K562 (cell line): ENCODE data around the gene ARFGEF3. TPM values are rescaled to one million over a fixed set of nuclear protein-coding genes. Genes with fewer than 3 reads are reported as not detected.

ENCODE experiments used
- ATAC-seq: fragments of 200-7000 bp; cut with Tn5 transposase; 3 replicates; pipeline ENCODE4 v1.9.1; 2020; ENCODE audit warnings: moderate library complexity
- BruUV-seq: library from RNA; stranded (reverse); fragments of 400-500 nt; replicated peaks from 2 replicates; lab custom pipeline; 2021; lab: Mats Ljungman, UMichigan
- CTCF ChIA-PET: fragments of 300-600 bp; formaldehyde crosslinking; extraction: SDS; loops from one replicate; lab custom pipeline; 2021; ENCODE audit warnings: low intra/inter-chr PET ratio; lab: Yijun Ruan, JAX
- POLR2A ChIA-PET: fragments of 300-600, 350-650 bp; sonication (Branson Sonifier 250); formaldehyde crosslinking; extraction: SDS; loops from one replicate; lab custom pipeline; 2021; ENCODE audit warnings: antibody characterized with exemption, inconsistent platforms; lab: Yijun Ruan, JAX
- DNase-seq, 4 experiments: peaks; one replicate each; pipeline versions ENCODE4 v3.0.0 to v3.0.0-alpha.2; 2011 to 2018; ENCODE audit warnings: low spot score in 3 of 4, mixed read lengths in 3 of 4; ENCODE audit errors: extremely low read depth in 1 of 4
- FAIRE-seq: peaks from 2 replicates; lab custom pipeline; 2011; peaks lifted over from hg19 to GRCh38; lab: Jason Lieb, UNC
- H2AFZ ChIP-seq: 2 replicates; pipeline ENCODE4 v1.6.0; 2011; ENCODE audit warnings: low read depth, low read length, control low read depth, inconsistent platforms
- H3K27ac ChIP-seq: fragments of 200-600 bp; 3 replicates; pipeline ENCODE4 v1.8.0; 2011; ENCODE audit warnings: low read depth, mild to moderate bottlenecking, control low read depth, inconsistent platforms, low read length, moderate library complexity, mixed read lengths; ENCODE audit errors: extremely low read depth
- H3K27me3 ChIP-seq, 2 experiments: fragments of 300-600 bp in 1 of 2; 2 replicates in 1 of 2; 3 replicates in 1 of 2; pipeline versions ENCODE4 v1.6.0 to v1.8.0; 2011; ENCODE audit warnings: inconsistent platforms in 2 of 2, low read length in 2 of 2, mild to moderate bottlenecking in 1 of 2, mixed read lengths in 1 of 2, moderate library complexity in 1 of 2; ENCODE audit not compliant: control insufficient read depth in 2 of 2, insufficient read depth in 2 of 2
- H3K36me3 ChIP-seq: fragments of 300-600 bp; 3 replicates; pipeline ENCODE4 v1.8.0; 2011; ENCODE audit warnings: mild to moderate bottlenecking, low read length, inconsistent platforms; ENCODE audit not compliant: control insufficient read depth, insufficient read depth
- H3K4me1 ChIP-seq, 2 experiments: fragments of 200-600 bp in 1 of 2; replicated peaks in 1 of 2; 2 replicates in 1 of 2; 3 replicates in 1 of 2; pipeline versions ENCODE4 v1.5.1 to v1.8.0; 2011; ENCODE audit warnings: inconsistent platforms in 2 of 2, low read length in 2 of 2, mild to moderate bottlenecking in 1 of 2, mixed read lengths in 1 of 2, moderate library complexity in 1 of 2; ENCODE audit not compliant: control insufficient read depth in 2 of 2, insufficient read depth in 2 of 2
- H3K4me2 ChIP-seq: 2 replicates; pipeline ENCODE4 v1.6.1; 2011; ENCODE audit warnings: low read length, control low read depth, inconsistent platforms, mixed read lengths; ENCODE audit not compliant: insufficient read depth
- H3K4me3 ChIP-seq: fragments of 200-600 bp; sonication (generic), shearing (Covaris generic); 2 replicates; pipeline ENCODE4 v1.5.1; 2016; ENCODE audit warnings: control low read depth, inconsistent platforms
- H3K79me2 ChIP-seq: fragments of 200-600 bp; 3 replicates; pipeline ENCODE4 v1.8.0; 2011; ENCODE audit warnings: low read length, inconsistent platforms; ENCODE audit not compliant: control insufficient read depth, insufficient read depth
- H3K9ac ChIP-seq, 2 experiments: 2 replicates each; pipeline versions ENCODE4 v1.6.0 to v1.6.1; 2011; ENCODE audit warnings: low read depth in 2 of 2, low read length in 2 of 2, control low read depth in 1 of 2, inconsistent platforms in 1 of 2, mild to moderate bottlenecking in 1 of 2, mixed read lengths in 1 of 2; ENCODE audit not compliant: insufficient read depth in 1 of 2
- H3K9me1 ChIP-seq: one replicate; pipeline ENCODE4 v1.6.0; 2011; ENCODE audit warnings: inconsistent platforms, mild to moderate bottlenecking, low read length, moderate library complexity; ENCODE audit not compliant: control insufficient read depth, insufficient read depth
- H3K9me3 ChIP-seq: replicated peaks from 2 replicates; pipeline ENCODE4 v1.5.1; 2011; ENCODE audit warnings: low read depth, low read length, inconsistent platforms; ENCODE audit not compliant: control insufficient read depth, insufficient read depth
- H4K20me1 ChIP-seq: replicated peaks from 2 replicates; pipeline ENCODE4 v1.6.1; 2011; ENCODE audit warnings: low read length, inconsistent platforms, mixed read lengths; ENCODE audit not compliant: control insufficient read depth, insufficient read depth
- BMI1 ChIP-seq: fragments of 150-350 bp; IDR thresholded peaks from 2 replicates; pipeline ENCODE4 v1.6.1; 2014; ENCODE audit warnings: low read length
- CBFA2T2 ChIP-seq: fragments of 450-650 bp; conservative IDR thresholded peaks from 2 replicates; pipeline ENCODE4 v1.6.1; 2017; ENCODE audit warnings: mild to moderate bottlenecking
- CHCHD3 ChIP-seq: fragments of 250-450 bp; sonication (Bioruptor Pico); IDR thresholded peaks from 2 replicates; pipeline ENCODE4 v2.1.2; 2022; ENCODE audit warnings: mild to moderate bottlenecking
- NCOR1 ChIP-seq: fragments of 450-650 bp; IDR thresholded peaks from 2 replicates; pipeline ENCODE4 v1.6.1; 2016; ENCODE audit warnings: mild to moderate bottlenecking, moderate library complexity
- NELFE ChIP-seq: IDR thresholded peaks from 2 replicates; pipeline ENCODE4 v1.6.1; 2011; ENCODE audit warnings: mild to moderate bottlenecking; ENCODE audit not compliant: insufficient read depth, insufficient read length
- RUNX1 ChIP-seq: sonication (generic); IDR thresholded peaks from 2 replicates; pipeline ENCODE4 v1.6.1; 2016; ENCODE audit warnings: antibody characterized with exemption, low read depth
- SMARCB1 ChIP-seq: IDR thresholded peaks from 2 replicates; pipeline ENCODE4 v1.6.1; 2011; ENCODE audit warnings: improper control_type of control experiment, low read depth; ENCODE audit not compliant: insufficient read length
- SNIP1 ChIP-seq: fragments of 450-650 bp; IDR thresholded peaks from 2 replicates; pipeline ENCODE4 v1.7.1; 2017; ENCODE audit warnings: low read depth, mild to moderate bottlenecking
- ZKSCAN1 ChIP-seq: fragments of 150-350 bp; IDR thresholded peaks from 2 replicates; pipeline ENCODE4 v1.6.1; 2016; ENCODE audit warnings: low read depth, low read length
- ZNF165 ChIP-seq: fragments of 250-450 bp; sonication (Bioruptor Pico); IDR thresholded peaks from 2 replicates; pipeline ENCODE4 v1.4.0; 2020; ENCODE audit warnings: borderline replicate concordance
- ZNF324 ChIP-seq: fragments of 250-450 bp; sonication (Bioruptor Pico); IDR thresholded peaks from 2 replicates; pipeline ENCODE4 v1.4.0; 2020; ENCODE audit warnings: mild to moderate bottlenecking
- WGBS: fragments of 100-300 bp; shearing (Covaris generic); methylation state at CpG from one replicate; pipeline ENCODE4 v1.1.6; 2016; ENCODE audit warnings: low coverage, mixed read lengths; ENCODE audit not compliant: insufficient coverage; ENCODE audit errors: missing lambda C conversion rate; 5-methylcytosine and 5-hydroxymethylcytosine counted together
- in situ Hi-C: fragments of 300-500 bp; cut with MboI; formaldehyde crosslinking; loops from 4 replicates; pipeline ENCODE4 v1.15.0; 2018; ENCODE audit warnings: inconsistent platforms, mixed read lengths
- intact Hi-C: fragments of 100-400 bp; cut with micrococcal nuclease; formaldehyde crosslinking; loops from 2 replicates; pipeline ENCODE4 v1.14.2; 2022
- polyA plus RNA-seq, 8 experiments: library from polyadenylated mRNA; depleted of rRNA in 4 of 8; stranded (reverse) in 5 of 8; unstranded in 3 of 8; fragments of >200 nt; fragmentation: Nextera tagmentation in 2 of 8; fragmentation: Illumina TruSeq in 1 of 8; extraction: Ambion mirVana in 2 of 8; extraction: Trizol in 1 of 8; gene quantifications; 2 replicates each; pipeline versions ENCODE4 v1.2.1 to v1.2.3, GENCODE V29; 2011 to 2014; ENCODE audit warnings: inconsistent platforms in 1 of 8, missing spikeins in 1 of 8
- total RNA-seq, 7 experiments: library from RNA; depleted of rRNA in 6 of 7; stranded (reverse); fragments of >200 nt in 6 of 7; fragmentation: Illumina TruSeq in 2 of 7; extraction: Trizol in 2 of 7; gene quantifications; 2 replicates each; pipeline versions ENCODE4 v1.2.1 to v1.2.3, GENCODE V29; 2011 to 2021; ENCODE audit warnings: low replicate concordance in 1 of 7
- TF ChIP-seq, protein P1 (sequence below): IDR thresholded peaks from 2 replicates; pipeline ENCODE4 v1.6.1; 2012; ENCODE audit warnings: low read depth, low read length, improper control_type of control experiment, borderline replicate concordance
- TF ChIP-seq, protein P2 (sequence below): fragments of 250-450 bp; sonication (Bioruptor Pico); IDR thresholded peaks from 2 replicates; pipeline ENCODE4 v1.8.0; 2021; ENCODE audit warnings: borderline replicate concordance, mild to moderate bottlenecking, moderate library complexity; ENCODE audit not compliant: poor library complexity, severe bottlenecking
- TF ChIP-seq, protein P3 (sequence below), 2 experiments: fragments of 150-350 bp in 1 of 2; IDR thresholded peaks; 2 replicates each; pipeline ENCODE4 v1.6.1; 2012 to 2016; ENCODE audit warnings: low read depth in 2 of 2, low read length in 2 of 2, mild to moderate bottlenecking in 1 of 2, moderate library complexity in 1 of 2
- TF ChIP-seq, protein P4 (sequence below): sonication (generic); formaldehyde crosslinking; IDR thresholded peaks from 2 replicates; pipeline ENCODE4 v1.8.1; 2023; ENCODE audit warnings: mild to moderate bottlenecking, missing genetic modification reagents, moderate library complexity

The ARFGEF3 gene
- total and polyA plus RNA-seq, 9 of the 15 experiments (the other 6 are each of a cell fraction or from before 2014, with no cell fraction given): under 0.01 to 0.02 TPM; not detected in 7

DNA sequence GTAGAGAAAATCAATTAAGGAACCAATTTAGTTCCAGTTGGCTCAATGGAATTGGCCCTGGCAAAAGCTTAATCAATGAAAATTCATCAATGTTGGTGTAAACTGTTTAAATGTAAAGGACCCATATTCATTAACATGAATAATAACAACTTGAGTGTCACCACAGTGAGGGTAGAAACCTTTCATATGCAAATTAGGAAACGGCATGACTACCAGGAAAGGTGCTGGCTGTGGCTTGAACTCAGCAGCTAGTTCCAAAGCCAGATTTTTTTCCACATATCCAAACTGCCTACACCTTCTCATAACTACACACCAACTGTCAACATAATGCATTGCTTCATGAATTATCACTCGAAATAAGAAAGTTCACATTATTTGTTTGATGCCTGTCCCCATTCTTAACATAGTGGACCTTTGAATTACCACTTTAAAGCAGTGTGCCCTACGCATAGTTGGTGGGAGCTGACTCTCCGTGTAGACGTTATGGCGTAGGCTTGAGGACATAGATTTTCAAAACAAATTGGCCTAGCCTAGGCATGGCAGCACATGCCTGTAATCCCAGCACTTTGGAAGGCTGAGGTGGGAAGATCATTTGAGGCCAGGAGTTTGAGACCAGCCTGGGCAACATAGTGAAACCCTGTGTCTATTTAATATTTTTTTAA, 36.8 kb downstream of the ARFGEF3 start:
- BruUV-seq: no TSS peak
- Histone ChIP-seq H3K36me3 (no peaks in the 10 kb centered on the region), H3K9me1 (no peaks in the 10 kb centered on the region), H2AFZ (no peak overlapping the region), H3K4me2 (no peak overlapping the region), H3K9ac (no peak overlapping the region), H3K4me1 (no peaks in the 10 kb centered on the region), H3K4me3 (no peak overlapping the region), H3K79me2 (no peaks in the 10 kb centered on the region), H4K20me1 (no peaks in the 10 kb centered on the region), H3K9me3 (no peaks in the 10 kb centered on the region), H3K27me3 (peaks cover 3 to 6% of the 10 kb centered on the region in 2 experiments; a peak in 1 of 5 replicates), H3K27ac (no peak overlapping the region)
- no peak for TF ChIP-seq ZNF324
- TF ChIP-seq NELFE: no peak
- no peak for TF ChIP-seq CBFA2T2
- TF ChIP-seq NCOR1: no peak
- TF ChIP-seq RUNX1: no peak
- TF ChIP-seq, protein P1, sequence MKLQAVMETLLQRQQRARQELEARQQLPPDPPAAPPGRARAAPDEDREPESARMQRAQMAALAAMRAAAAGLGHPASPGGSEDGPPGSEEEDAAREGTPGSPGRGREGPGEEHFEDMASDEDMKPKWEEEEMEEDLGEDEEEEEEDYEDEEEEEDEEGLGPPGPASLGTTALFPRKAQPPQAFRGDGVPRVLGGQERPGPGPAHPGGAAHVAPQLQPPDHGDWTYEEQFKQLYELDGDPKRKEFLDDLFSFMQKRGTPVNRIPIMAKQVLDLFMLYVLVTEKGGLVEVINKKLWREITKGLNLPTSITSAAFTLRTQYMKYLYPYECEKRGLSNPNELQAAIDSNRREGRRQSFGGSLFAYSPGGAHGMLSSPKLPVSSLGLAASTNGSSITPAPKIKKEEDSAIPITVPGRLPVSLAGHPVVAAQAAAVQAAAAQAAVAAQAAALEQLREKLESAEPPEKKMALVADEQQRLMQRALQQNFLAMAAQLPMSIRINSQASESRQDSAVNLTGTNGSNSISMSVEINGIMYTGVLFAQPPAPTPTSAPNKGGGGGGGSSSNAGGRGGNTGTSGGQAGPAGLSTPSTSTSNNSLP: no peak
- TF ChIP-seq, protein P2, sequence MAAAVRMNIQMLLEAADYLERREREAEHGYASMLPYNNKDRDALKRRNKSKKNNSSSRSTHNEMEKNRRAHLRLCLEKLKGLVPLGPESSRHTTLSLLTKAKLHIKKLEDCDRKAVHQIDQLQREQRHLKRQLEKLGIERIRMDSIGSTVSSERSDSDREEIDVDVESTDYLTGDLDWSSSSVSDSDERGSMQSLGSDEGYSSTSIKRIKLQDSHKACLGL: no peak
- TF ChIP-seq ZNF165 (CRISPR knock-in tag): no peak
- TF ChIP-seq BMI1: no peak
- TF ChIP-seq, protein P3, sequence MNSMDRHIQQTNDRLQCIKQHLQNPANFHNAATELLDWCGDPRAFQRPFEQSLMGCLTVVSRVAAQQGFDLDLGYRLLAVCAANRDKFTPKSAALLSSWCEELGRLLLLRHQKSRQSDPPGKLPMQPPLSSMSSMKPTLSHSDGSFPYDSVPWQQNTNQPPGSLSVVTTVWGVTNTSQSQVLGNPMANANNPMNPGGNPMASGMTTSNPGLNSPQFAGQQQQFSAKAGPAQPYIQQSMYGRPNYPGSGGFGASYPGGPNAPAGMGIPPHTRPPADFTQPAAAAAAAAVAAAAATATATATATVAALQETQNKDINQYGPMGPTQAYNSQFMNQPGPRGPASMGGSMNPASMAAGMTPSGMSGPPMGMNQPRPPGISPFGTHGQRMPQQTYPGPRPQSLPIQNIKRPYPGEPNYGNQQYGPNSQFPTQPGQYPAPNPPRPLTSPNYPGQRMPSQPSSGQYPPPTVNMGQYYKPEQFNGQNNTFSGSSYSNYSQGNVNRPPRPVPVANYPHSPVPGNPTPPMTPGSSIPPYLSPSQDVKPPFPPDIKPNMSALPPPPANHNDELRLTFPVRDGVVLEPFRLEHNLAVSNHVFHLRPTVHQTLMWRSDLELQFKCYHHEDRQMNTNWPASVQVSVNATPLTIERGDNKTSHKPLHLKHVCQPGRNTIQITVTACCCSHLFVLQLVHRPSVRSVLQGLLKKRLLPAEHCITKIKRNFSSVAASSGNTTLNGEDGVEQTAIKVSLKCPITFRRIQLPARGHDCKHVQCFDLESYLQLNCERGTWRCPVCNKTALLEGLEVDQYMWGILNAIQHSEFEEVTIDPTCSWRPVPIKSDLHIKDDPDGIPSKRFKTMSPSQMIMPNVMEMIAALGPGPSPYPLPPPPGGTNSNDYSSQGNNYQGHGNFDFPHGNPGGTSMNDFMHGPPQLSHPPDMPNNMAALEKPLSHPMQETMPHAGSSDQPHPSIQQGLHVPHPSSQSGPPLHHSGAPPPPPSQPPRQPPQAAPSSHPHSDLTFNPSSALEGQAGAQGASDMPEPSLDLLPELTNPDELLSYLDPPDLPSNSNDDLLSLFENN (IDR thresholded peaks at IDR 0.05; ENCODE audit: low read depth in 2 of 2, low read length in 2 of 2): no peak
- TF ChIP-seq CHCHD3: no peak
- TF ChIP-seq, protein P4, sequence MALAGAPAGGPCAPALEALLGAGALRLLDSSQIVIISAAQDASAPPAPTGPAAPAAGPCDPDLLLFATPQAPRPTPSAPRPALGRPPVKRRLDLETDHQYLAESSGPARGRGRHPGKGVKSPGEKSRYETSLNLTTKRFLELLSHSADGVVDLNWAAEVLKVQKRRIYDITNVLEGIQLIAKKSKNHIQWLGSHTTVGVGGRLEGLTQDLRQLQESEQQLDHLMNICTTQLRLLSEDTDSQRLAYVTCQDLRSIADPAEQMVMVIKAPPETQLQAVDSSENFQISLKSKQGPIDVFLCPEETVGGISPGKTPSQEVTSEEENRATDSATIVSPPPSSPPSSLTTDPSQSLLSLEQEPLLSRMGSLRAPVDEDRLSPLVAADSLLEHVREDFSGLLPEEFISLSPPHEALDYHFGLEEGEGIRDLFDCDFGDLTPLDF (CRISPR knock-in tag): no peak
- no peak for TF ChIP-seq SMARCB1
- no peak for TF ChIP-seq SNIP1
- no peak for TF ChIP-seq ZKSCAN1
- ChIA-PET CTCF (interaction anchor here (0.6 kb wide), 1 partner anchor 46 kb away, joined by 4 read pairs; no protein-coding TSS in a partner anchor), POLR2A (interaction anchor here (0.5 to 1.3 kb wide), 2 partner anchors 15 to 700 kb away, joined by 3 read pairs; no protein-coding TSS in a partner anchor)
- no peak for FAIRE-seq
- no peak for ATAC-seq
- intact Hi-C loops: no loop called here
- WGBS: 0% methylated on average over 6 of the region's 6 CpGs
- no peak for DNase-seq
- in situ Hi-C loops: no loop called here
